Activated gamma-delta T cell (primary cell): ENCODE data around the gene SLBP.

ENCODE experiments used
- DNase-seq: peaks from one replicate; lab custom pipeline; 2025; lab: John Stamatoyannopoulos, UW

SLBP gene

GRCh38 chr4:1654216-1654955, 57.7 kb downstream of the SLBP start:
- DNase-seq = no peak

- no peak for DNase-seq
Observed at GRCh38 chr4:1653776-1654175, 58.3 kb downstream of the SLBP start.

DNA sequence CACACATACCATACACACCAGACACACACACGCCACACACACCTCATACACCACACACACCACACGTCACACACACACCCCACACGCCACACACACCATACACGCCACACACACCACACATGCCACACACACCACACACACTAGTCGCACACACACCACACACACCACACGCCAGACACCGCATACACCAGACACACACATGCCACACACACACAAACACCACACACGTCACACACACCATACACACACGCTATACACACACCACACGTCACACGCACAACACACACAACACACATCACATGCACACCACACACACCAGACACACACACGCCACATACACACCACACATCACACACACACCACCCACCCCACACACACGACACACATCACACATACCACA, 60.0 kb downstream of the SLBP start:
- DNase-seq = no peak

DNA sequence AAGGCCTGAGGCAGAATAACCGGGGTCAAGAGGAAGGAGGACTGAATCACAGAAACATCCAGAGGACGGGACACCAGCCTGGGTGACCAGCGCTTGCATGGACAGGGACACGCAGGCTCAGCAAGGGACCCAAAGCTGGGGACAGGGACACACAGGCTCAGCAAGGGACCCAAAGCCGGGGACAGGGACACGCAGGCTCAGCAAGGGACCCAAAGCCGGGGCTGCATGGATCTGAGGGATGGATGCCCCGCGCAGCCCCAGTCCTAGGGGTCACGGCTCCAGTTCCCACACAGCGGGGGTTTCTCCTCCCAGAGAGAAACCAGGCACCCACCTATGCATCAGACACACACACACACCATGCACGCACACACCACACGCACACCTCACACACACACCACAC, 60.5 kb downstream of the SLBP start:
- no peak for DNase-seq

DNA sequence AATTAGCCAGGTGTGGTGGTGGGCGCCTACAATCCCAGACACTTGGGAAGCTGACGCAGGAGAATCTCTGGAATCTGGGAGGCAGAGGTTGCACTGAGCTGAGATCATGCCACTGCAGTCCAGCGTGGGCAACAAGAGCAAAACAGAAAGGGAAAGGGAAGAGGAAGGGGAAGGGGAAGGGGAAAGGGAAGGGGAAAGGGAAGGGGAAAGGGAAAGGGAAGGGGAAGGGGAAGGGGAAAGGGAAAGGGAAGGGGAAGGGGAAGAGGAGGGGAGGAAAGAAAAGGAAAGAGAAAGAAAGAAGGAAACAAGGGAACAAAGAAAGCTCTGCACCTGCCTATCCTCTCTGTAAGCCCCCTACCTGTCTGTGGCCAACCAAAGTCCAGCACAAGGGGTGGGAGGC, 63.2 kb downstream of the SLBP start:
- DNase-seq = no peak

- no peak for DNase-seq
Observed at GRCh38 chr4:1647432-1647831, 64.7 kb downstream of the SLBP start.

GRCh38 chr4:1646690-1647089, 65.4 kb downstream of the SLBP start:
- DNase-seq = no peak

DNA sequence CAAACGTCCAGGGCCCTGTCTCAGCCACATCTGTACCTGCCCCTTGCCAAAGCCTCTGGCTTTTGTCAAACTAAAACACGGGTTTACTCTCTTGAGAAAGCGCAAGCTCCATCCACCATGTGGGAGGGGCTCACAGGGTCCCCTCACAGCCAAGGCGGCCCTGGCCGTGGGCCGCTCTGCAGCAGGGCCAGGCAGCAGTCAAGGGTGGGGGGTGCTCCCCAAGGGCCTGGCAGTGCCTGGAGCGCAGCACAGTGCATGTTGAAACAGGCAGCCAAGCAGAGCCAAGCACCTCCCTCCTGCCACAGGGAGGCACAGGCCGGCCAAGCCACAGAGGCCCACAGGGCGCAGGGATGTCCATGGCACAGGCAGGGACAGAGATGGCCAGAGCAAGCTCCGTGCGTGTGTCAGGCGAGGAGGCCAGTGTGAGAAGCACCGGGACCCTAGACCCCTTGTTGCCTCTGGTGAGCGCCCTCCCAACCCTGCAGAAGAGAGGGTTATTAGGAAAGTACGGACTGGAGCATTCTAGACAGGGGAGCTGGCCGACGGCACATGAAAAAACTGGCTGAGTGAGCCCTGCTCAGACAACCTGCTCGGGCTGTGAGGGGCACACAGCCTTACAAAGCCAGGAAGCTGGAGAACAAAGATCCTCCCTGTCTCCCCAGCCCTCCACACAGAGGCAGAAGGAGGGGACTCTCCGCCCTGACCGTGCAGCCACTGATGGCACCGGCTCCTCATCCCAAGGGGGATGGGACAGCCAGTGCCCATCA, 67.0 kb downstream of the SLBP start:
- no peak for DNase-seq

GRCh38 chr4:1643971-1644735, 68.0 kb downstream of the SLBP start:
- no peak for DNase-seq
